Neural crest cell (in vitro differentiated cells): Measurements from ENCODE around the gene MIPOL1. TPM values are rescaled to one million over a fixed set of nuclear protein-coding genes. Genes with fewer than 3 reads are reported as not detected.
A peak's percentile ranks its signal among the peaks of the same experiment; 100 is the strongest.
"Not testable (repeated sequence)": the region's sequence is repeated elsewhere in the genome, so short reads cannot be mapped to it uniquely, and the experiment has no call there.

Source experiments
- DNase-seq: peaks from one replicate; pipeline ENCODE4 v3.0.0; 2021; ENCODE audit warnings: low read depth, mixed read lengths, low spot score
- H3K27ac Mint-ChIP-seq: one replicate; pipeline ENCODE4 v1.8.0; 2021; ENCODE audit warnings: mild to moderate bottlenecking, mixed read lengths; ENCODE audit not compliant: unreplicated experiment
- H3K27me3 Mint-ChIP-seq: 2 replicates; pipeline ENCODE4 v1.8.0; 2021; ENCODE audit warnings: low read depth, mild to moderate bottlenecking, mixed read lengths
- H3K36me3 Mint-ChIP-seq: 2 replicates; pipeline ENCODE4 v1.8.0; 2021; ENCODE audit warnings: low read depth, mild to moderate bottlenecking, mixed read lengths
- H3K4me1 Mint-ChIP-seq: 2 replicates; pipeline ENCODE4 v1.8.0; 2021; ENCODE audit warnings: mixed read lengths
- H3K4me3 Mint-ChIP-seq: one replicate; pipeline ENCODE4 v1.8.0; 2021; ENCODE audit warnings: mild to moderate bottlenecking, mixed read lengths
- H3K9me3 Mint-ChIP-seq: 2 replicates; pipeline ENCODE4 v1.8.0; 2021; ENCODE audit warnings: mixed read lengths
- CTCF ChIP-seq: fragments of 200-600 bp; sonication (generic); conservative IDR thresholded peaks from 2 replicates; pipeline ENCODE4 v1.5.0; 2021; ENCODE audit warnings: antibody characterized with exemption, mild to moderate bottlenecking
- long read RNA-seq: library from polyadenylated mRNA; unstranded; transcript quantifications from one replicate; pipeline ENCODE4 v2.0.0, GENCODE V29; 2020
- total RNA-seq: library from RNA; stranded (reverse); gene quantifications from 2 replicates; pipeline ENCODE4 v1.2.1, GENCODE V29; 2021

Gene MIPOL1, protein sequence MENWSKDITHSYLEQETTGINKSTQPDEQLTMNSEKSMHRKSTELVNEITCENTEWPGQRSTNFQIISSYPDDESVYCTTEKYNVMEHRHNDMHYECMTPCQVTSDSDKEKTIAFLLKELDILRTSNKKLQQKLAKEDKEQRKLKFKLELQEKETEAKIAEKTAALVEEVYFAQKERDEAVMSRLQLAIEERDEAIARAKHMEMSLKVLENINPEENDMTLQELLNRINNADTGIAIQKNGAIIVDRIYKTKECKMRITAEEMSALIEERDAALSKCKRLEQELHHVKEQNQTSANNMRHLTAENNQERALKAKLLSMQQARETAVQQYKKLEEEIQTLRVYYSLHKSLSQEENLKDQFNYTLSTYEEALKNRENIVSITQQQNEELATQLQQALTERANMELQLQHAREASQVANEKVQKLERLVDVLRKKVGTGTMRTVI
- 16.6 and 17.4 TPM in 2 replicates for total RNA-seq
- long read RNA-seq, full-length matches to known transcripts = 2 of 24 reads
- long read RNA-seq, partial matches to known transcripts = 3 of 24 reads
- long read RNA-seq, other reads (novel, unspliced or antisense) = 19 of 24 reads

- no peaks in the 10 kb centered on the region for H3K9me3 Mint-ChIP-seq
- H3K4me3 Mint-ChIP-seq = peak within 1 kb of the TSS; percentile 94
- peaks cover 20% of the 10 kb centered on the region for H3K4me1 Mint-ChIP-seq
- no peaks in the 10 kb centered on the region for H3K36me3 Mint-ChIP-seq
- peak; percentile 69 for DNase-seq
- peak; percentile 37 for TF ChIP-seq CTCF
- peak within 1 kb of the TSS; percentile 97 for H3K27ac Mint-ChIP-seq
- H3K27me3 Mint-ChIP-seq = peaks cover 5% of the 10 kb centered on the region
These were observed at the start of gene MIPOL1 for GRCh38 chr14:37197421-37198272. MIPOL1 (plus strand) TSS chr14:37197937; CDS start chr14:37247889, 49,952 bp downstream.

GRCh38 chr14:37150414-37150813, 47.3 kb upstream of the MIPOL1 start:
- no peak for DNase-seq
- H3K9me3 Mint-ChIP-seq = peaks cover 5% of the 10 kb centered on the region
- H3K4me3 Mint-ChIP-seq = no peak overlapping the region
- H3K4me1 Mint-ChIP-seq = no peaks in the 10 kb centered on the region
- TF ChIP-seq CTCF = peak; percentile 89
- no peaks in the 10 kb centered on the region for H3K27me3 Mint-ChIP-seq
- H3K27ac Mint-ChIP-seq = no peak overlapping the region
- H3K36me3 Mint-ChIP-seq = peaks cover 8% of the 10 kb centered on the region

DNA sequence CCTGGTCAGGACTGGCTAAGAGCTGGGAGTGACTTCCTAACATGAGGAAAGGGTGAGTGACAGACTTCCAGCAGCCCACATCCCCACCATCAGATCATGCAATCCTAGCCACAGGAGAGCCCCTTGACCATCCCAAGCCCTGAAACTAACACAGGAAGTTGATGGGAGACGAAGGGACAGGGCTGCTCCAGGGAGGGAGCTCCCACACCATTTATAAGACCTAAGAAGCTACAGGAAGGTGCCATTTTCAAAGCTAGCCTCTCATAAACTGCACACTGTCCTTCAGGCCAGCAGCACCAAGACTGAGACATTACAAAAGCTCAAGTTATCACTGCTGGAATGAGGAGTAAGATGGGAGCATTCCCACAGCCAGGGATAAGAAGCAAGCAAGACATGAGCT, 44.7 kb upstream of the MIPOL1 start:
- peaks cover 13% of the 10 kb centered on the region for H3K36me3 Mint-ChIP-seq
- TF ChIP-seq CTCF = no peak
- no peak overlapping the region for H3K27ac Mint-ChIP-seq
- peaks cover under 1% of the 10 kb centered on the region for H3K27me3 Mint-ChIP-seq
- H3K9me3 Mint-ChIP-seq = peaks cover 7% of the 10 kb centered on the region
- H3K4me3 Mint-ChIP-seq = no peak overlapping the region
- DNase-seq = no peak
- no peaks in the 10 kb centered on the region for H3K4me1 Mint-ChIP-seq

GRCh38 chr14:37153483-37153882, 44.3 kb upstream of the MIPOL1 start:
- H3K4me3 Mint-ChIP-seq = no peak overlapping the region
- peaks cover 9% of the 10 kb centered on the region for H3K9me3 Mint-ChIP-seq
- peaks cover 3% of the 10 kb centered on the region for H3K27me3 Mint-ChIP-seq
- no peak for DNase-seq
- H3K27ac Mint-ChIP-seq = no peak overlapping the region
- H3K4me1 Mint-ChIP-seq = no peaks in the 10 kb centered on the region
- TF ChIP-seq CTCF = no peak
- H3K36me3 Mint-ChIP-seq = peaks cover 13% of the 10 kb centered on the region

DNA sequence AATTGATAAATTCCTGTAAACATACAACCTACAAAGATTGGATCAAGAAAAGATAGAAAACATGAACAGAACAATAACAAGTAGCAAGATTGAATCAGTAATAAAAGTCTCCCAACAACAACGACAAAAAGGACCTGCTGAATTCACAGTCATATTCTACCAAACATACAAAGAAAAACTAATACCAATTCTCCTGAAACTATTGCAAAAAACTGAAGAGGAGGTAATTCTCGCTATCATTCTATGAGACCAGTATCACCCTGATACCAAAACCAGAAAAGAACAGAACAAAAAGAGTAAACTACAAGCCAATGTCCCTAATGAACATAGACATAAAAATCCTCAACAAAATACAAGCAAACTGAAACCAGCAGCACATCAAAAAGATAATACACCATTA, 39.8 kb upstream of the MIPOL1 start:
- peaks cover 23% of the 10 kb centered on the region for H3K9me3 Mint-ChIP-seq
- DNase-seq = no peak
- no peak for TF ChIP-seq CTCF
- H3K36me3 Mint-ChIP-seq = peaks cover 21% of the 10 kb centered on the region
- H3K4me1 Mint-ChIP-seq = no peaks in the 10 kb centered on the region
- no peak overlapping the region for H3K27ac Mint-ChIP-seq
- H3K27me3 Mint-ChIP-seq = peaks cover 3% of the 10 kb centered on the region
- no peak overlapping the region for H3K4me3 Mint-ChIP-seq

DNA sequence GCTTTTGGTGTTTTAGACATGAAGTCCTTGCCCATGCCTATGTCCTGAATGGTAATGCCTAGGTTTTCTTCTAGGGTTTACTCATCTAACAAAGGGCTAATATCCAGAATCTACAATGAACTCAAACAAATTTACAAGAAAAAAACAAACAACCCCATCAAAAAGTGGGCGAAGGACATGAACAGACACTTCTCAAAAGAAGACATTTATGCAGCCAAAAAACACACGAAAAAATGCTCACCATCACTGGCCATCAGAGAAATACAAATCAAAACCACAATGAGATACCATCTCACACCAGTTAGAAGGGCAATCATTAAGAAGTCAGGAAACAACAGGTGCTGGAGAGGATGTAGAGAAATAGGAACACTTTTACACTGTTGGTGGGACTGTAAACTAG, 35.4 kb upstream of the MIPOL1 start:
- H3K27me3 Mint-ChIP-seq, H3K4me3 Mint-ChIP-seq, DNase-seq, H3K4me1 Mint-ChIP-seq, H3K27ac Mint-ChIP-seq, H3K36me3 Mint-ChIP-seq: not testable (repeated sequence)
- H3K9me3 Mint-ChIP-seq = peaks cover 17% of the 10 kb centered on the region
